DND-41 (cell line): ENCODE results near the gene NKD1.

ENCODE experiments used
- ATAC-seq: fragments of 200-7000 bp; cut with Tn5 transposase; 3 replicates; pipeline ENCODE4 v1.9.1; 2021; ENCODE audit warnings: low read depth; ENCODE audit not compliant: insufficient read depth
- DNase-seq: peaks from one replicate; pipeline ENCODE4 v3.0.0-alpha.2; 2020
- H2AFZ ChIP-seq: 2 replicates; pipeline ENCODE4 v1.6.0; 2012; ENCODE audit warnings: low read depth, low read length
- H3K27ac ChIP-seq: 2 replicates; pipeline ENCODE4 v1.5.1; 2012; ENCODE audit warnings: low read length, inconsistent platforms
- H3K27me3 ChIP-seq: fragments of 200-600 bp; sonication (generic); 2 replicates; pipeline ENCODE4 v1.6.0; 2012; ENCODE audit warnings: low read length, mild to moderate bottlenecking, inconsistent platforms; ENCODE audit not compliant: insufficient read depth, poor library complexity
- H3K36me3 ChIP-seq: 2 replicates; pipeline ENCODE4 v1.5.1; 2012; ENCODE audit warnings: low read length, inconsistent platforms; ENCODE audit not compliant: insufficient read depth
- H3K4me1 ChIP-seq: 2 replicates; pipeline ENCODE4 v1.5.1; 2012; ENCODE audit warnings: mild to moderate bottlenecking, low read length; ENCODE audit not compliant: insufficient read depth
- H3K4me2 ChIP-seq: 2 replicates; pipeline ENCODE4 v1.6.0; 2012; ENCODE audit warnings: mild to moderate bottlenecking, moderate library complexity, low read length, inconsistent platforms; ENCODE audit not compliant: insufficient read depth
- H3K4me3 ChIP-seq, 2 experiments: fragments of 200-600 bp in 1 of 2; shearing (Covaris generic) in 1 of 2; 2 replicates each; pipeline ENCODE4 v1.5.1; 2012 to 2016; ENCODE audit warnings: inconsistent platforms in 2 of 2, low read length in 2 of 2, mild to moderate bottlenecking in 2 of 2, low read depth in 1 of 2, moderate library complexity in 1 of 2
- H3K79me2 ChIP-seq: 2 replicates; pipeline ENCODE4 v1.6.0; 2012; ENCODE audit warnings: low read length, inconsistent platforms; ENCODE audit not compliant: insufficient read depth
- H3K9ac ChIP-seq: 2 replicates; pipeline ENCODE4 v1.6.0; 2012; ENCODE audit warnings: low read depth, mild to moderate bottlenecking, inconsistent platforms, low read length, moderate library complexity
- H3K9me3 ChIP-seq: 2 replicates; pipeline ENCODE4 v1.5.1; 2012; ENCODE audit warnings: low read length, moderate library complexity, mild to moderate bottlenecking, inconsistent platforms; ENCODE audit not compliant: insufficient read depth, severe bottlenecking
- H4K20me1 ChIP-seq: 2 replicates; pipeline ENCODE4 v1.6.0; 2012; ENCODE audit warnings: low read length; ENCODE audit not compliant: insufficient read depth
- EZH2 ChIP-seq: IDR thresholded peaks from 3 replicates; pipeline ENCODE4 v1.6.1; 2012; ENCODE audit warnings: borderline replicate concordance, low read depth, mild to moderate bottlenecking, moderate library complexity, low read length, inconsistent platforms; ENCODE audit not compliant: severe bottlenecking
- TF ChIP-seq, protein P1 (sequence below): IDR thresholded peaks from 2 replicates; pipeline ENCODE4 v1.5.1; 2012; ENCODE audit warnings: borderline replicate concordance, low read length, moderate library complexity, mild to moderate bottlenecking; ENCODE audit not compliant: poor library complexity, severe bottlenecking; ENCODE audit errors: extremely low read depth

NKD1 gene

DNA sequence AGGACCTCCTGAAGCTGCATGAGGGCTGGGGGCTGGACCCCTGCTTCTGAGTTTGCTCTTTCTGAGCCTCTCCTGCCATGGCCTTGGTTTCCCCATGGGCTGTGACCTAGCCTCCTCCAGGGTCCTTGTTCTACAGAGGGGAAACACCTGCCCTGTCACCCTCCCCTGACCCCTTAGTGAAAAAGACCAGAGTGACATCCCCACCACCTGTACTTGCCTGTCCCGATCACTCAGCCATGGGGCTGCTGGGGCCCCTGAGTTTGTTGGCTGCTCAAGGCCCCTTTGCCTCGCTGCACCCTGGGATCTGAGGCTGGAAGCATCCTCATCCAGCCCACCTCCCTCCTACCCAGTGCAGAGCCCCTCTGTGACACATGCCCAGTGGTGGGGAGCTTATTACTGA lies 146.0 kb downstream of the NKD1 start:
- no peak for TF ChIP-seq EZH2
- TF ChIP-seq, protein P1, sequence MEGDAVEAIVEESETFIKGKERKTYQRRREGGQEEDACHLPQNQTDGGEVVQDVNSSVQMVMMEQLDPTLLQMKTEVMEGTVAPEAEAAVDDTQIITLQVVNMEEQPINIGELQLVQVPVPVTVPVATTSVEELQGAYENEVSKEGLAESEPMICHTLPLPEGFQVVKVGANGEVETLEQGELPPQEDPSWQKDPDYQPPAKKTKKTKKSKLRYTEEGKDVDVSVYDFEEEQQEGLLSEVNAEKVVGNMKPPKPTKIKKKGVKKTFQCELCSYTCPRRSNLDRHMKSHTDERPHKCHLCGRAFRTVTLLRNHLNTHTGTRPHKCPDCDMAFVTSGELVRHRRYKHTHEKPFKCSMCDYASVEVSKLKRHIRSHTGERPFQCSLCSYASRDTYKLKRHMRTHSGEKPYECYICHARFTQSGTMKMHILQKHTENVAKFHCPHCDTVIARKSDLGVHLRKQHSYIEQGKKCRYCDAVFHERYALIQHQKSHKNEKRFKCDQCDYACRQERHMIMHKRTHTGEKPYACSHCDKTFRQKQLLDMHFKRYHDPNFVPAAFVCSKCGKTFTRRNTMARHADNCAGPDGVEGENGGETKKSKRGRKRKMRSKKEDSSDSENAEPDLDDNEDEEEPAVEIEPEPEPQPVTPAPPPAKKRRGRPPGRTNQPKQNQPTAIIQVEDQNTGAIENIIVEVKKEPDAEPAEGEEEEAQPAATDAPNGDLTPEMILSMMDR, result no peak
- Histone ChIP-seq H3K36me3 (no peaks in the 10 kb centered on the region), H3K27me3 (no peaks in the 10 kb centered on the region), H2AFZ (no peak overlapping the region), H3K4me1 (no peaks in the 10 kb centered on the region), H3K9ac (no peak overlapping the region), H4K20me1 (no peaks in the 10 kb centered on the region), H3K9me3 (no peaks in the 10 kb centered on the region), H3K4me3 (no peak overlapping the region), H3K27ac (no peak overlapping the region), H3K79me2 (no peaks in the 10 kb centered on the region), H3K4me2 (no peak overlapping the region)
- DNase-seq, result no peak
- ATAC-seq, result no peak

- ATAC-seq, result no peak
- DNase-seq, result no peak
These were observed 147.1 kb downstream of the NKD1 start for GRCh38 chr16:50695017-50696000.

DNA sequence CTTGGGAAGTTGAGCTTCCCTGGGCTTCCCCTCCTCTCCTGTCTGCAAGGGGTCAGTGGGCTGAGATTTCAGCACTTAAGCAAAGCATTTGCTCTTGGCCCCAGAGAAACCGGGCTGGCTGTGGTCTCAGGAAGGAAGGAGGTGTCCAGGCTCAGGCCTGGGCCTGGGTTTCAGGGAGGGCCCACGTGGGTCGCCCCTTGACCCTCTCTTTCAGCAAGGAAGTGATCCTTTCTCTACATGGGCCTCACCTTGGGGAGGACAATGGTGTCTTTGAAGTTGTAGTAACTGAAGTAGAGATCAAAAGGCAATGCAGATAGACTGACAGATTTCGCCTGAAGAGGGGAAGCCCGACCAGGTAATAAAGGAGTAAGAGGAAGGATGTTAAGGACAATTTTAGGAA lies 147.9 kb downstream of the NKD1 start:
- ATAC-seq, result no peak
- TF ChIP-seq EZH2, result no peak
- TF ChIP-seq, protein P1, result no peak
- no peaks in the 10 kb centered on the region for H3K27me3 ChIP-seq
- no peaks in the 10 kb centered on the region for H3K79me2 ChIP-seq
- H4K20me1 ChIP-seq, result no peaks in the 10 kb centered on the region
- no peak overlapping the region for H3K4me3 ChIP-seq
- no peaks in the 10 kb centered on the region for H3K36me3 ChIP-seq
- no peak overlapping the region for H2AFZ ChIP-seq
- no peaks in the 10 kb centered on the region for H3K9me3 ChIP-seq
- DNase-seq, result no peak
- no peak overlapping the region for H3K9ac ChIP-seq
- no peak overlapping the region for H3K4me2 ChIP-seq
- H3K4me1 ChIP-seq, result no peaks in the 10 kb centered on the region
- no peak overlapping the region for H3K27ac ChIP-seq

More at GRCh38 chr16:50695017-50696000, 147.1 kb downstream of the NKD1 start:
- H3K27ac ChIP-seq, result no peak overlapping the region
- no peak overlapping the region for H3K4me3 ChIP-seq
- no peaks in the 10 kb centered on the region for H3K36me3 ChIP-seq
- no peak overlapping the region for H3K9ac ChIP-seq
- no peaks in the 10 kb centered on the region for H4K20me1 ChIP-seq
- no peaks in the 10 kb centered on the region for H3K27me3 ChIP-seq
- TF ChIP-seq EZH2, result no peak
- TF ChIP-seq, protein P1, result no peak
- no peaks in the 10 kb centered on the region for H3K79me2 ChIP-seq
- H3K4me1 ChIP-seq, result no peaks in the 10 kb centered on the region
- no peak overlapping the region for H2AFZ ChIP-seq
- H3K4me2 ChIP-seq, result no peak overlapping the region
- no peaks in the 10 kb centered on the region for H3K9me3 ChIP-seq
